ENCODE measurements around the gene PPARG.
"Not testable (repeated sequence)": the region's sequence is repeated elsewhere in the genome, so short reads cannot be mapped to it uniquely, and the experiment has no call there.

The PPARG gene

DNA sequence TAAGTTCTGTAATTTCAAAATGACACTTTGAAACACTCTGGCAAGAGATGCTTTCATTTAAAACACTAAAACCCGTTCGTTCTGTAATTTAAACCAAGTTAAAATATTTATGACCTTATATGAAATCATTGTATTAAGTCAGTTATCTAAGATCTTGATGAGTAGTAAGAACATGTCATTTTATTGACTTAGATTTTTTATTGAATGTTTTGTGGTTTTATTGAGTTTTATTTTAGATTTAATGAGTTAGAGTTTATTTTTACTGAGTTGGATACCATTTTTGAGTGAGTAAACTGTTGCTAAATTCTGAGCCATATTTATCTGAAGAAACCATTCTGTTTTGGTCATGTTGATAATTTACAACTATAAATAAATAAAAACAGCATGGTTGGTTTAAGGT is 94.3 kb downstream of the PPARG start:
- H4K20me1 ChIP-seq (ENCODE audit: insufficient read depth, low read length) = no peaks in the 10 kb centered on the region
- H3K4me3 ChIP-seq (ENCODE audit: low read depth, low read length, poor library complexity, severe bottlenecking) = no peak overlapping the region
- no peak overlapping the region for H3K9ac ChIP-seq (ENCODE audit: low read length)
- no peaks in the 10 kb centered on the region for H3K4me1 ChIP-seq (ENCODE audit: insufficient read depth, low read length, severe bottlenecking)
- H3K4me2 ChIP-seq (ENCODE audit: low read length) = no peak overlapping the region
- H3K9me3 ChIP-seq (ENCODE audit: low read length) = no peaks in the 10 kb centered on the region
- H3K27me3 ChIP-seq (ENCODE audit: insufficient read depth, low read length) = no peaks in the 10 kb centered on the region
- no peaks in the 10 kb centered on the region for H3K9me2 ChIP-seq (ENCODE audit: low read depth, low read length)
- no peaks in the 10 kb centered on the region for H3F3A ChIP-seq (ENCODE audit: insufficient read depth, low read length)
- no peak overlapping the region for H3K27ac ChIP-seq (ENCODE audit: low read depth, low read length, poor library complexity, severe bottlenecking)
- no peak overlapping the region for H2AFZ ChIP-seq (ENCODE audit: low read length)
- no peaks in the 10 kb centered on the region for H3K79me2 ChIP-seq (ENCODE audit: insufficient read depth, low read length)
- no peaks in the 10 kb centered on the region for H3K36me3 ChIP-seq (ENCODE audit: insufficient read depth, low read length)
- TF ChIP-seq CTCF (IDR thresholded peaks at IDR 0.05; ENCODE audit: low read length) (no peak), EZH2 (IDR thresholded peaks at IDR 0.05; ENCODE audit: borderline replicate concordance, low read length) (no peak)

DNA sequence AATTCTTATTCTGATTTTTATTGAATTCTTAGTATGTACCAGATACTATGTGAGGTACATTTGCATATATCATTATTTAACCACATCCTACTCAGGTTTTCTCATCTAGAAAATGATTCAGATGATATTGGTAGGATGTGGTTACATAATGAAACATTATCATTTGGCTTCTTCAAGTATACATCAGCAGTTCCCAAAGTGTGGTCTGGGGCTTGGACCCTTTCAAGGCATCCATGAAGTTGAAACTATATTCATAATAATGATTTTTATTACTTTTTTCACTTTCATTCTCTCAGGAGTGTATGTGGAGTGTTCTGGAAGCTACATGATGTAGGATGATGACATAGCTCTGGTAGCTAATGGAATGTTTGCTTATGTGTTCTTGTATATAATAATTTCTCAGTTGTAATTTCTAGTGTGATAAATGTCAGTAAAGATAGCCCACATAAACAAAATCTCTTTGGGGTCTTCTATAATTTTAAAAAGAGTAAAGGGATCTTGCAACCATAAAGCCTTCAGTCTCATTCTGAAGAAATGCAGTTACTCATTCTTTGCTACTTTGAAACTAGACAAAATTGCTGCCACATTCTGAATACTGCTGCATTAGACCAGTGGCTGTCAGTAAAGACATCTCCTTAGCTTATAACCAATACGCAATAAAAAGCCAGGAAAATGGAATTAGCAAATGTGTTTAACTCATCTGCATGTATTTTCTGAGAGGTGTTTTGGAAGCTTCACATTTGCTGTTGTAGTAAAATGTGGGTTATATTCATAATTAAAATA is 95.8 kb downstream of the PPARG start:
- Histone ChIP-seq H3K36me3 (ENCODE audit: insufficient read depth, low read length) (no peaks in the 10 kb centered on the region), H2AFZ (ENCODE audit: low read length) (no peak overlapping the region)

GRCh38 chr3:12386514-12387291 is 97.8 kb downstream of the PPARG start:
- H3K36me3 ChIP-seq (ENCODE audit: insufficient read depth, low read length); H3K9ac ChIP-seq (ENCODE audit: low read length); H2AFZ ChIP-seq (ENCODE audit: low read length); H3K27ac ChIP-seq (ENCODE audit: low read depth, low read length, poor library complexity, severe bottlenecking); H3K4me2 ChIP-seq (ENCODE audit: low read length); H3F3A ChIP-seq (ENCODE audit: insufficient read depth, low read length); H3K79me2 ChIP-seq (ENCODE audit: insufficient read depth, low read length); H4K20me1 ChIP-seq (ENCODE audit: insufficient read depth, low read length); H3K27me3 ChIP-seq (ENCODE audit: insufficient read depth, low read length); H3K9me3 ChIP-seq (ENCODE audit: low read length); H3K9me2 ChIP-seq (ENCODE audit: low read depth, low read length); H3K4me3 ChIP-seq (ENCODE audit: low read depth, low read length, poor library complexity, severe bottlenecking); H3K4me1 ChIP-seq (ENCODE audit: insufficient read depth, low read length, severe bottlenecking): not testable (repeated sequence)

More for the DNA sequence above, 95.8 kb downstream of the PPARG start:
- TF ChIP-seq CTCF (IDR thresholded peaks at IDR 0.05; ENCODE audit: low read length) (no peak), EZH2 (IDR thresholded peaks at IDR 0.05; ENCODE audit: borderline replicate concordance, low read length) (no peak)
- H3K79me2 ChIP-seq (ENCODE audit: insufficient read depth, low read length) = no peaks in the 10 kb centered on the region
- no peak overlapping the region for H3K9ac ChIP-seq (ENCODE audit: low read length)
- H3F3A ChIP-seq (ENCODE audit: insufficient read depth, low read length) = no peaks in the 10 kb centered on the region
- no peaks in the 10 kb centered on the region for H3K9me3 ChIP-seq (ENCODE audit: low read length)
- H3K27me3 ChIP-seq (ENCODE audit: insufficient read depth, low read length) = no peaks in the 10 kb centered on the region
- H3K4me2 ChIP-seq (ENCODE audit: low read length) = no peak overlapping the region
- no peak overlapping the region for H3K4me3 ChIP-seq (ENCODE audit: low read depth, low read length, poor library complexity, severe bottlenecking)
- no peaks in the 10 kb centered on the region for H4K20me1 ChIP-seq (ENCODE audit: insufficient read depth, low read length)
- no peaks in the 10 kb centered on the region for H3K4me1 ChIP-seq (ENCODE audit: insufficient read depth, low read length, severe bottlenecking)
- no peak overlapping the region for H3K27ac ChIP-seq (ENCODE audit: low read depth, low read length, poor library complexity, severe bottlenecking)
- H3K9me2 ChIP-seq (ENCODE audit: low read depth, low read length) = no peaks in the 10 kb centered on the region
